Measurements from ENCODE around the gene NTM.

GRCh38 chr11:131409345-131409744 lies 38.9 kb downstream of the NTM start:
- TF ChIP-seq CTCF (IDR thresholded peaks at IDR 0.05) (no peak), POLR2A (IDR thresholded peaks at IDR 0.05) (no peak)
